GM12865 (cell line): ENCODE measurements around the gene SNCA.

ENCODE experiments used
- DNase-seq: peaks from one replicate; pipeline ENCODE4 v3.0.0; 2010; ENCODE audit warnings: low read depth
- H3K4me3 ChIP-seq: 2 replicates; pipeline ENCODE4 v1.5.1; 2011; ENCODE audit warnings: mild to moderate bottlenecking, low read depth, low read length, control low read depth
- TF ChIP-seq, protein P1 (sequence below): IDR thresholded peaks from 2 replicates; pipeline ENCODE4 v1.5.1; 2011; ENCODE audit warnings: low read length, control low read depth, low read depth, inconsistent platforms; ENCODE audit not compliant: insufficient read depth; ENCODE audit errors: missing control alignments

SNCA gene

DNA sequence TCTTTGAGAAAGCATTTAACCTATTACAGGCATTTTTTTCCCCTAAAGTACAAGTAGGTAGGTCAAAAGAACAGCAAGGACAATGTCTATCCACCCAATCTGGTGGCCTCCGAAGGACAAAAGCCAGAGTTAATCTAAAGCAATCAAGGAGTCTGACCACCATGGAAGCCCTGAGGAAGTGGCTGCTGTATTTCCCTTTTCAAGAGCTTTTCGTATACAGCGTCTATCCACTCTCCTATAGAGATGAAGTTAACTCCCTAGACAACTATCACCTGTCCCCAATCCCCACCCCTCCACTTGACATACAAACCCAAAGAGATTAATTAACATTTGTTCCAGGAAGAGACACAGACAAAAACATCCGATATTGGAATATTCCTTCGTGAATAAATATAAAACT, 85.5 kb downstream of the SNCA start:
- TF ChIP-seq, protein P1, sequence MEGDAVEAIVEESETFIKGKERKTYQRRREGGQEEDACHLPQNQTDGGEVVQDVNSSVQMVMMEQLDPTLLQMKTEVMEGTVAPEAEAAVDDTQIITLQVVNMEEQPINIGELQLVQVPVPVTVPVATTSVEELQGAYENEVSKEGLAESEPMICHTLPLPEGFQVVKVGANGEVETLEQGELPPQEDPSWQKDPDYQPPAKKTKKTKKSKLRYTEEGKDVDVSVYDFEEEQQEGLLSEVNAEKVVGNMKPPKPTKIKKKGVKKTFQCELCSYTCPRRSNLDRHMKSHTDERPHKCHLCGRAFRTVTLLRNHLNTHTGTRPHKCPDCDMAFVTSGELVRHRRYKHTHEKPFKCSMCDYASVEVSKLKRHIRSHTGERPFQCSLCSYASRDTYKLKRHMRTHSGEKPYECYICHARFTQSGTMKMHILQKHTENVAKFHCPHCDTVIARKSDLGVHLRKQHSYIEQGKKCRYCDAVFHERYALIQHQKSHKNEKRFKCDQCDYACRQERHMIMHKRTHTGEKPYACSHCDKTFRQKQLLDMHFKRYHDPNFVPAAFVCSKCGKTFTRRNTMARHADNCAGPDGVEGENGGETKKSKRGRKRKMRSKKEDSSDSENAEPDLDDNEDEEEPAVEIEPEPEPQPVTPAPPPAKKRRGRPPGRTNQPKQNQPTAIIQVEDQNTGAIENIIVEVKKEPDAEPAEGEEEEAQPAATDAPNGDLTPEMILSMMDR = no peak
- DNase-seq = no peak
- no peak overlapping the region for H3K4me3 ChIP-seq

DNA sequence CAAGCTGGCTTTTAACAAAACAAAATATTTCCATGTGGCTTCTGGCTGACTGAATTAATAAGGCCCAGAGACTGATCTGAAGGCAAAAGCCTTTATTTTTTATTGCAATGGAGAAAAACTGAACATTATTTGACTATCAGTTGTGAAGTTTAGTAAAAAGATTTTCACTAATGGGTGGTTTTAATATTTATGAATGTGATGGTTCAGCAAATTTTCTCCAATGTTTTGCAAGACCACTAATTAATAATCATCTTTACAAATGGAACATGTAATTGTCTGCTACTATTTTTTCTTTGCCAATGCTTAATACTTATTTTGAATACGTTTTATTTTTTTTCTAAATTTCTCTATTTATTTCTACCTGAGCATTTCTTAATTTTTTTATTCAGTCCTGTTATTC, 90.6 kb downstream of the SNCA start:
- DNase-seq = no peak

DNA sequence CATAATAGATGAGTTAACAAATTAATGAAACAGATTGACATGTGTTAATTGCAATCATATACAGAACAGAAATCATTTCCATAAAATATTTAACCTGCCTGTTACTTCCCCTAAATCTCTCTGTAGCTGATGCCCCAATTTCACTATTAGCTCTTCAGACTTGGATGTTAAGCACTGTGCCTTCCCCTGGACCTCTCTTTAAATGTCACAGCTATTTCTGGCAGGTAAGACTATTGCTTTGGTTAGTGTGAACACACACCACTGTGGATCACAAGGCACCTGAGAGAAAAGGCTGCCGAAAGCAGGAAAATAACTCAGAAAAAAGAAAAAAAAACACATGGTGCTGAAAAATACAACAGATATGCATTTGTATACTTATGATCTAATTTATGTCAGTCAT, 91.3 kb downstream of the SNCA start:
- H3K4me3 ChIP-seq = no peak overlapping the region
- no peak for DNase-seq
- TF ChIP-seq, protein P1 = no peak

More for the DNA sequence above, 90.6 kb downstream of the SNCA start:
- no peak overlapping the region for H3K4me3 ChIP-seq
- TF ChIP-seq, protein P1 = no peak

DNA sequence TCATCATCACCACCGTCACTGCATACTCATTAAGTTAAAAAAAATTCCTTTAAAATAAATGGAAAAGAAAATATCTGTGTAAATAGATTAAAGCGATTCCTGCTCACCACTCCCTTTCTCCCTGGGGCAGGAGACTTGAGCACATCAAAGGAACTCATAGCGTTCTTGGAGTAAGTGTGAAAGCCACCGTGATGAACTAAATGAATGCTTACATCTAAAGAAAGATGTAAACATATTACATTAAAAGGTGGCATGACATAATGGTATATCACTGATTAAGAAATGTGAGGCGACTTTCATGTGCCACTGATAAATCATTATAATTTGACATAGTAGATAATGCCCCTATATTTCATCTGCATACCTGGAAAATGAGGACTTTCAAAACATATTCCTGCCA, 92.0 kb downstream of the SNCA start:
- H3K4me3 ChIP-seq = no peak overlapping the region
- no peak for DNase-seq
- TF ChIP-seq, protein P1 = no peak

DNA sequence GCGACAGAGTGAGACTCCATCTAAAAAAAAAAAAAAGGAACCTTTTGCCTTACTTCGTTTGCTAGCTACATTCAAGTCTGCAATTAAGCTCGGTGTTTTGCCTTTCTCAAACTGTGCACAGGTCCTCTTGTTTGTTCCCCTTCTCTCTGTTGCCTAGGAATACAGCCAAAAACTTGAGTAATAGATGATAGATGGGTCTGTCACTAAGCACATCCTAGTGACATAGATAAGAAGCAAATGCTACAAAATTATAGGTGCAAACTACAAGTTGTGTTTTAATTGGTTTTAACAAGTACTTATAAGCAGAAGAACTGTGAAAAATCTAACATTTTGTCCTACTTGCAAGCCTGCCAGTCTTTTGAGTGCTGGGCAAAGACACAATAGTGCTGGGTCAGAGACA, 95.2 kb downstream of the SNCA start:
- DNase-seq = no peak
- TF ChIP-seq, protein P1 = no peak
- H3K4me3 ChIP-seq = no peak overlapping the region

DNA sequence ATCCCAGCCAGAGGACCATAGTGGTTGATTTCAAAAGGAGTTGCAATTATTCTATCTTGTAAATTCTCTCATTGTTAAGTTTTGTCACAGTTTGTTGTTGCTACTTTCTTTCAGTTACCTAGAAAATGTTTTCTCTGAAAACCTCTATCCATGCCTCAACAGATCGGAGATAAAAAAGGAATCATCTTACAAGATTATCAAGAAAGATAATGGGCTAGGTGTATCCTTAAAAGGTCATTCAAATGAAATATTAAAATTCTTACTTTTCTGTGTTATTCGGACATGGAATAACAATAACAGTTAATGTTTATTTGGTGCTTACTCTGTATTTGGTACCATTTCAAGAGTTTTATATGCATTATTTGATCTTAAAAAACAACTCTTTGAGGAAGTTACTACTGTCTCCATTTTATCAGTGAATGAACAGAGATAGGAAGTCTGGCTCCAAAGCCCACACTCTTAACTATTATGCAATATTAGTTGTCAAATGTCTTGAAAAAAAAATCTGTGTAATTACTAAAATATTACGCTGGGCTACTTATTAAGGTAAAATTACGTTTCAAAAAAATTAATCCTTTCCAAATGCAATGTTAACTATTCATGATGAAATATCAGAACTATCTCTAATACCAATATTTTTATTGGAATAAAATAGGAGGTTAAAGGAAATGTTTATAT, 97.5 kb downstream of the SNCA start:
- TF ChIP-seq, protein P1 = no peak

DNA sequence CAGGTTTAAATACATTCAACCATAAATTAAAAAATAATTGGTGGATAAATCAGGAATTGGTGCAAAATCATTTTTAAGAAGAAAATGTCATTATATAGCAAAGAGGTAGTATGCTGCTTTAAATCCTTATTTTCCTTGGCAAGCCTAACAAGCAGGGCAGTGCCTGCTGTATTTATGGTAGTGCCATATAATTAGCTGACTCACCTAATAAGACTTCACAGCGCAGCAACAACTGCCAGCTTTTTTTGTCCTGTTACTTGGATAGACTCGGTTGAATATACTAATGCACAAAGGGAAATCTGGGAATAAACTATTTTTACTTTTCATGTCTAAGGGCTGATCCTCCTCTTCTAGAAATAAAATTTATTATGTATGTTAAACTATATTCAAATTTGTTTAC, 99.1 kb downstream of the SNCA start:
- H3K4me3 ChIP-seq = no peak overlapping the region
- TF ChIP-seq, protein P1 = no peak
- no peak for DNase-seq

More for the DNA sequence above, 97.5 kb downstream of the SNCA start:
- no peak overlapping the region for H3K4me3 ChIP-seq
- no peak for DNase-seq
